Thoracic aorta (tissue), 2 donors: Measurements from ENCODE around the gene FAM120A. TPM values are rescaled to one million over a fixed set of nuclear protein-coding genes. Genes with fewer than 3 reads are reported as not detected.

Source experiments
- ATAC-seq: fragments of 150-250 bp; one replicate; pipeline ENCODE4 v1.8.0; 2017; ENCODE audit warnings: low read depth; ENCODE audit not compliant: insufficient number of reproducible peaks, low FRiP score
- DNase-seq: peaks from one replicate; pipeline ENCODE4 v3.0.0-alpha.2; 2020; ENCODE audit warnings: low spot score
- H3K27ac ChIP-seq, 2 donors: fragments of 200-600 bp; sonication (generic); 1 replicate in 1 of 2; 2 replicates in 1 of 2; pipeline ENCODE4 v1.5.1; 2016; ENCODE audit warnings: mild to moderate bottlenecking in 2 of 2, moderate library complexity in 2 of 2
- H3K27me3 ChIP-seq: fragments of 200-600 bp; sonication (generic); replicated peaks from 2 replicates; pipeline ENCODE4 v1.6.0; 2016; ENCODE audit warnings: mild to moderate bottlenecking; ENCODE audit not compliant: insufficient read depth
- H3K36me3 ChIP-seq: fragments of 200-600 bp; sonication (generic); one replicate; pipeline ENCODE4 v1.5.1; 2016
- H3K4me1 ChIP-seq, 2 donors: fragments of 200-600 bp; sonication (generic); 1 replicate in 1 of 2; 2 replicates in 1 of 2; pipeline versions ENCODE4 v1.5.1 to v1.6.0; 2016; ENCODE audit warnings: low read depth in 2 of 2, mild to moderate bottlenecking in 1 of 2; ENCODE audit not compliant: control insufficient read depth in 1 of 2
- H3K4me3 ChIP-seq: fragments of 200-600 bp; sonication (generic); 2 replicates; pipeline ENCODE4 v1.5.1; 2016; ENCODE audit warnings: mild to moderate bottlenecking
- H3K9me3 ChIP-seq: fragments of 200-600 bp; sonication (generic); 2 replicates; pipeline ENCODE4 v1.5.1; 2016
- total RNA-seq, 2 donors: library from RNA; depleted of rRNA; stranded (reverse); fragments of >200 nt; gene quantifications; one replicate each; pipeline versions ENCODE4 v1.1.0 to v1.2.3, GENCODE V29; 2016
- TF ChIP-seq, protein P1 (sequence below): fragments of 200-600 bp; sonication (generic); IDR thresholded peaks from one replicate; pipeline ENCODE4 v1.5.1; 2019; ENCODE audit warnings: antibody characterized with exemption

FAM120A gene
- total RNA-seq, 2 donors from 2014 or later: 65.3 to 87.8 TPM

DNA sequence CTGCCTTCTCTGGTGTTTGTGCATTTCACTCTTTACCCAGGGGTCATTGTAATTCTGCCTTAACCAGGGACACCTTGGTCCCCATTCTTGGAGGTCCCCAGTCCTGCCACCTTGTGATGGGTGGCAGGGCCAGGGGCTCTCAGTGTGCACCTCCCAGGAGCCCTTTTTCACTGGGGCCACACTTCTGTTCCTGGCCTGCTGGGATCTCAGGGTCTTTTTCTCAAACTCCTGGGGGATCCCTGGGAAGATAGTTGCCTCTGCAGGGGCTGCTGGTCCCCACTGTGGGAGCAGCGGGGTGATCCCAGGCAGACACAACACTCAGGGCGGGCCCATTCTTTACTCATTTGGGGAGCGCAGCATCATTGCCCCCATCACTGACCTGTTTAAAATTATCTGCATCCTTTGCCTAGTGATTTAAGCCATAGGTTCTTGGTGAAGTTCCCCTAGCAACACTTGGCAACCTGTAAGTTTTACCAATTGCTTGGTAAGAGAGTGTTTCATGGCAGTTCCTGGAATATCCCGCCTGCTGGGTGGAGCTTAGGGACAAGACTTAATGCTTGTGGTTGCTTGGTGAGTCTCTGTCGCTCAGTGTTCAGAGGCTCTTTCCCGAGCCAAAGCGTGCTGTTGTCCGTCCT lies 140.6 kb downstream of the FAM120A start:
- TF ChIP-seq, protein P1, sequence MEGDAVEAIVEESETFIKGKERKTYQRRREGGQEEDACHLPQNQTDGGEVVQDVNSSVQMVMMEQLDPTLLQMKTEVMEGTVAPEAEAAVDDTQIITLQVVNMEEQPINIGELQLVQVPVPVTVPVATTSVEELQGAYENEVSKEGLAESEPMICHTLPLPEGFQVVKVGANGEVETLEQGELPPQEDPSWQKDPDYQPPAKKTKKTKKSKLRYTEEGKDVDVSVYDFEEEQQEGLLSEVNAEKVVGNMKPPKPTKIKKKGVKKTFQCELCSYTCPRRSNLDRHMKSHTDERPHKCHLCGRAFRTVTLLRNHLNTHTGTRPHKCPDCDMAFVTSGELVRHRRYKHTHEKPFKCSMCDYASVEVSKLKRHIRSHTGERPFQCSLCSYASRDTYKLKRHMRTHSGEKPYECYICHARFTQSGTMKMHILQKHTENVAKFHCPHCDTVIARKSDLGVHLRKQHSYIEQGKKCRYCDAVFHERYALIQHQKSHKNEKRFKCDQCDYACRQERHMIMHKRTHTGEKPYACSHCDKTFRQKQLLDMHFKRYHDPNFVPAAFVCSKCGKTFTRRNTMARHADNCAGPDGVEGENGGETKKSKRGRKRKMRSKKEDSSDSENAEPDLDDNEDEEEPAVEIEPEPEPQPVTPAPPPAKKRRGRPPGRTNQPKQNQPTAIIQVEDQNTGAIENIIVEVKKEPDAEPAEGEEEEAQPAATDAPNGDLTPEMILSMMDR: no peak
- H3K27ac ChIP-seq: no peak overlapping the region
- peaks cover 0 to 47% of the 10 kb centered on the region in 2 donors for H3K4me1 ChIP-seq
- no peak overlapping the region for H3K4me3 ChIP-seq
- no peaks in the 10 kb centered on the region for H3K36me3 ChIP-seq
- H3K9me3 ChIP-seq: no peaks in the 10 kb centered on the region
- no peaks in the 10 kb centered on the region for H3K27me3 ChIP-seq
- no peak for DNase-seq
- no peak for ATAC-seq

DNA sequence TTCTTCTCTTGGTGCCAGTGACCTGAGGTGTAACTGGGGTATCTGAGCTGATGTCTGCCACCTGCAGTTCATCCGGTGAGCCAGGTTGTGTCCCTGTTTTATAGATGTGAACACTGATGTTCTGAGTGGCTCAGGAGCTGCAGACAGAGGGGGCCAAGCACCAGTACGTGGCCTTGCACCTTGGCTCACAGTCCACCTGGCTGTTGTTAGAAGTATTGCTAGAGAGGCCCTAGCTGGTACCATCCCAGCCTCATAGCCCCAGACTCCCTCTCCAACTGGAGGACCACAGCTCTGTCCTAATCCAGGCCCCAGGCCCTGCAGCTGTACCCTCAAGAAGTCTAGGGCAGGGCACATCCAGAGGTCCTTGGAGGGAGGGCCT lies 141.1 kb downstream of the FAM120A start:
- Histone ChIP-seq H3K9me3 (no peaks in the 10 kb centered on the region), H3K36me3 (no peaks in the 10 kb centered on the region), H3K4me1 (peaks cover 0 to 42% of the 10 kb centered on the region in 2 donors), H3K4me3 (no peak overlapping the region), H3K27me3 (no peaks in the 10 kb centered on the region), H3K27ac (no peak overlapping the region)
- TF ChIP-seq, protein P1: no peak
- DNase-seq (no peak), ATAC-seq (no peak)

DNA sequence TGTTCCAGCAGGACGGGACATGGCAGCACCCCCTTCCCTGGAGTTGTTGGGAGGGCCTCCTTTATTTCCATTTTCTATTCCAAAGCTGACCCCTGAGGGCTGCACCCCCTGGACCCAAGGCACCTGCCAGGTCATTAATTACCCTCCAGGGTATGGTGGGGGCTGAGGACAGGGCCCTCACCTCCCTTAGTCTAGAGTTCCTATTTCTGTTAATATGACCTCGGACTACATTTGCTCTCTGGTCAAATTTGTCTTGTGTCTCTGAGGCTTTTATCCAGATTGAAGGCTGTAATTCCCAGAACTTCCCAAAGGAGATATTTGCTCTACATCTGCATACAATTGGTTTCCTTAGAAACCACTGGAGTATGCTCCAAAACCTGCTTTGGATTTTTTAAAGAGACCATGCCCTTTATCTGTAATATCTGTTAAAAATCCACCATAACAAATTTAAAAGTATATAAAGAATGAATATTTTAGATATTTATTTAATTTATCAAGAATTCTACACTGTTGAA lies 141.7 kb downstream of the FAM120A start:
- no peak overlapping the region for H3K27ac ChIP-seq
- no peak for DNase-seq
- H3K27me3 ChIP-seq: no peaks in the 10 kb centered on the region
- TF ChIP-seq, protein P1: no peak
- ATAC-seq: no peak
- H3K36me3 ChIP-seq: no peaks in the 10 kb centered on the region
- H3K4me1 ChIP-seq: peaks cover 0 to 43% of the 10 kb centered on the region in 2 donors
- H3K4me3 ChIP-seq: no peak overlapping the region
- no peaks in the 10 kb centered on the region for H3K9me3 ChIP-seq

DNA sequence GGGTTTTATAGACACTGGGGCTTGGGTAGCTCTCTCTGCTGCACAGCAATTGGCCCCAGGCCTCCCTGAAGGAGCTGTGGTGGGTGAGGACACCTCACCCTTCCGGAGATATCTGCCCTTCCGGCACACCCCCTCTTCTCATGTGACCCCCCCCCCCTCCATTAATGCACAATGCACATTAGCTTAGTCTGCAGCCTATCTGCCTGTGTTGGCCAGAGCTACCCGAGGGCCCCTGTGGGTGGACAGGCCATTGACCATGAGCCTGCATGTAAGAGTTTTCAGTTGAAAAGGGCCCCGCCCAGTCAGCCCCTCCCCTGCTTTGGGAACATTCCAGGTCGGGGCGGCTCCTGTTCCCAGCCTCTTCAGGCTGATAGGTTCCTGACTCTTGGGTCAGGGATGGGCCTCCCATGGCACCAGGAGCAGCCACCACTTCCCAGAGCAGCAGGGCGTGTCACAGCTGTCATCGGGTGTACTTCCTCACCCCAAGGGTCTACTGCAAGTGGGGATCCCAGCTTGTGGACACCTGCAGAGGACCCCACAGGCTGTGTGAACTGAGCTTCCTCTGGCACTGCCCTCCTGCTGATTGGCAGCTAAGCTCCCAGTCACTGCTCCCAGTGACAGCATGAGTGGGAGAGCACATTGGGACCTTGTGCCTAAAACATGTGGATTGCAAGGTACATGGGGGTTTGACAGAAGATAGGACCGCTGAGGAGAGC lies 142.7 kb downstream of the FAM120A start:
- no peak overlapping the region for H3K4me3 ChIP-seq
- peaks cover 4 to 45% of the 10 kb centered on the region in 2 donors for H3K4me1 ChIP-seq
- no peaks in the 10 kb centered on the region for H3K36me3 ChIP-seq
- DNase-seq: no peak
- no peaks in the 10 kb centered on the region for H3K27me3 ChIP-seq
- TF ChIP-seq, protein P1: no peak
- no peak overlapping the region for H3K27ac ChIP-seq
- no peak for ATAC-seq
- no peaks in the 10 kb centered on the region for H3K9me3 ChIP-seq

DNA sequence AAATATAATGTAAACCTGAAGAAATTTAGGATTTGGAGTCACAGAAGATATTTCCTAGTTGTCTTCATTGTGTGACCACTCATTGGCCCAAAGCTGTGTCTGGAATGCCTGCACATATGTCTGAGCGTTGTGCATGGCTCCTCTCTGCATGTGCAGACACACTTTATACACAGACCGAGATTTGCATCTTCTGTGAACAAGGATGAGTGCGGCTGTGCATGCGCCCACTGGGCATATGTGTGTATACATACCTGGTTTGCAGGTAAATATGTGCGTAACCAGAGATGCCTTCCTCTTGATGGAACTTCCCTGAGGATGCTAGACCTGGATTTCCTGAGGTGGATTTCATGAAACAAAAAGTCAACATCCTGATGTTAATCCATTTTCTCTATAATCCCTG lies 144.0 kb downstream of the FAM120A start:
- Histone ChIP-seq H3K27ac (no peak overlapping the region), H3K4me3 (no peak overlapping the region), H3K9me3 (no peaks in the 10 kb centered on the region), H3K27me3 (no peaks in the 10 kb centered on the region), H3K4me1 (peaks cover 4 to 36% of the 10 kb centered on the region in 2 donors), H3K36me3 (no peaks in the 10 kb centered on the region)
- TF ChIP-seq, protein P1: no peak
- ATAC-seq: no peak
- no peak for DNase-seq
